HepG2 (cell line): ENCODE data around the gene TMC4. TPM values are rescaled to one million over a fixed set of nuclear protein-coding genes. Genes with fewer than 3 reads are reported as not detected.

ENCODE experiments used
- ATF7 ChIP-seq, 2 experiments: fragments of 450-650 bp in 1 of 2; sonication (generic) in 1 of 2; formaldehyde crosslinking in 1 of 2; IDR thresholded peaks; 2 replicates each; pipeline versions ENCODE4 v1.4.0 to v1.6.1; 2016 to 2020; ENCODE audit warnings: antibody characterized with exemption in 1 of 2, mild to moderate bottlenecking in 1 of 2, missing genetic modification reagents in 1 of 2
- CCAR2 ChIP-seq: fragments of 200-400 bp; formaldehyde crosslinking; optimal IDR thresholded peaks from 2 replicates; pipeline ENCODE3; 2018; ENCODE audit warnings: low read depth, mild to moderate bottlenecking, low read length, moderate library complexity
- HES4 ChIP-seq: sonication (generic); formaldehyde crosslinking; IDR thresholded peaks from 2 replicates; pipeline ENCODE4 v1.9.0; 2021; ENCODE audit warnings: mild to moderate bottlenecking, missing genetic modification reagents, borderline replicate concordance
- MIER2 ChIP-seq: IDR thresholded peaks from 2 replicates; pipeline ENCODE4 v1.6.1; 2016; ENCODE audit warnings: missing biosample characterization, missing genetic modification reagents
- MXD1 ChIP-seq: sonication (generic); formaldehyde crosslinking; IDR thresholded peaks from 2 replicates; pipeline ENCODE4 v1.4.0; 2020; ENCODE audit warnings: mild to moderate bottlenecking, missing genetic modification reagents
- REST ChIP-seq, 2 experiments: IDR thresholded peaks; 2 replicates each; pipeline ENCODE4 v1.6.1; 2011 to 2012; ENCODE audit warnings: low read length in 2 of 2, borderline replicate concordance in 1 of 2, low read depth in 1 of 2, mild to moderate bottlenecking in 1 of 2, moderate library complexity in 1 of 2
- THAP11 ChIP-seq: IDR thresholded peaks from 2 replicates; pipeline ENCODE4 v1.6.1; 2016; ENCODE audit warnings: missing biosample characterization, missing genetic modification reagents
- ZBED4 ChIP-seq: sonication (generic); formaldehyde crosslinking; IDR thresholded peaks from 2 replicates; pipeline ENCODE4 v1.4.0; 2020; ENCODE audit warnings: missing genetic modification reagents, borderline replicate concordance
- ZNF205 ChIP-seq: IDR thresholded peaks from 2 replicates; pipeline ENCODE4 v1.6.1; 2018; ENCODE audit warnings: missing biosample characterization, missing genetic modification reagents
- ZNF430 ChIP-seq: sonication (generic); formaldehyde crosslinking; IDR thresholded peaks from 2 replicates; pipeline ENCODE4 v1.9.0; 2021; ENCODE audit warnings: mild to moderate bottlenecking, missing genetic modification reagents
- ZNF549 ChIP-seq: sonication (generic); formaldehyde crosslinking; IDR thresholded peaks from 2 replicates; pipeline ENCODE4 v1.5.0; 2020; ENCODE audit warnings: missing genetic modification reagents
- ZNF749 ChIP-seq: sonication (generic); formaldehyde crosslinking; IDR thresholded peaks from 2 replicates; pipeline ENCODE4 v1.8.0; 2022; ENCODE audit warnings: mild to moderate bottlenecking, missing genetic modification reagents, moderate library complexity, borderline replicate concordance
- polyA plus RNA-seq, 8 experiments: library from polyadenylated mRNA; depleted of rRNA in 3 of 8; stranded (reverse) in 7 of 8; unstranded in 1 of 8; fragments of >200 nt; fragmentation: Illumina TruSeq in 4 of 8; extraction: Trizol in 4 of 8; gene quantifications; 2 replicates each; pipeline versions ENCODE4 v1.2.1 to v1.2.3, GENCODE V29; 2011 to 2016; ENCODE audit warnings: low read depth in 4 of 8, missing spikeins in 1 of 8, mixed read lengths in 1 of 8; ENCODE audit not compliant: insufficient read depth in 1 of 8
- total RNA-seq, 5 experiments: library from RNA; depleted of rRNA; stranded (reverse); fragments of >200 nt; fragmentation: Illumina TruSeq; extraction: Trizol; gene quantifications; 2 replicates each; pipeline ENCODE4 v1.2.3, GENCODE V29; 2016; ENCODE audit warnings: low read depth in 1 of 5
- TF ChIP-seq, protein P1 (sequence below): sonication (generic); formaldehyde crosslinking; IDR thresholded peaks from 2 replicates; pipeline ENCODE4 v1.5.0; 2020; ENCODE audit warnings: mild to moderate bottlenecking, missing genetic modification reagents
- TF ChIP-seq, protein P2 (sequence below): sonication (generic); formaldehyde crosslinking; IDR thresholded peaks from 2 replicates; pipeline ENCODE4 v1.4.0; 2020; ENCODE audit warnings: low read depth, mild to moderate bottlenecking, missing genetic modification reagents
- TF ChIP-seq, protein P3 (sequence below): sonication (generic); formaldehyde crosslinking; IDR thresholded peaks from 2 replicates; pipeline ENCODE4 v1.4.0; 2020; ENCODE audit warnings: missing genetic modification reagents

Gene TMC4
- total and polyA plus RNA-seq, 2 of the 13 experiments (the other 11 are each of a cell fraction or from before 2014, with no cell fraction given): 0.13 to 0.24 TPM

- TF ChIP-seq, protein P1, sequence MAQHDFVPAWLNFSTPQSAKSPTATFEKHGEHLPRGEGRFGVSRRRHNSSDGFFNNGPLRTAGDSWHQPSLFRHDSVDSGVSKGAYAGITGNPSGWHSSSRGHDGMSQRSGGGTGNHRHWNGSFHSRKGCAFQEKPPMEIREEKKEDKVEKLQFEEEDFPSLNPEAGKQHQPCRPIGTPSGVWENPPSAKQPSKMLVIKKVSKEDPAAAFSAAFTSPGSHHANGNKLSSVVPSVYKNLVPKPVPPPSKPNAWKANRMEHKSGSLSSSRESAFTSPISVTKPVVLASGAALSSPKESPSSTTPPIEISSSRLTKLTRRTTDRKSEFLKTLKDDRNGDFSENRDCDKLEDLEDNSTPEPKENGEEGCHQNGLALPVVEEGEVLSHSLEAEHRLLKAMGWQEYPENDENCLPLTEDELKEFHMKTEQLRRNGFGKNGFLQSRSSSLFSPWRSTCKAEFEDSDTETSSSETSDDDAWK (CRISPR knock-in tag): no peak
- TF ChIP-seq, protein P2, sequence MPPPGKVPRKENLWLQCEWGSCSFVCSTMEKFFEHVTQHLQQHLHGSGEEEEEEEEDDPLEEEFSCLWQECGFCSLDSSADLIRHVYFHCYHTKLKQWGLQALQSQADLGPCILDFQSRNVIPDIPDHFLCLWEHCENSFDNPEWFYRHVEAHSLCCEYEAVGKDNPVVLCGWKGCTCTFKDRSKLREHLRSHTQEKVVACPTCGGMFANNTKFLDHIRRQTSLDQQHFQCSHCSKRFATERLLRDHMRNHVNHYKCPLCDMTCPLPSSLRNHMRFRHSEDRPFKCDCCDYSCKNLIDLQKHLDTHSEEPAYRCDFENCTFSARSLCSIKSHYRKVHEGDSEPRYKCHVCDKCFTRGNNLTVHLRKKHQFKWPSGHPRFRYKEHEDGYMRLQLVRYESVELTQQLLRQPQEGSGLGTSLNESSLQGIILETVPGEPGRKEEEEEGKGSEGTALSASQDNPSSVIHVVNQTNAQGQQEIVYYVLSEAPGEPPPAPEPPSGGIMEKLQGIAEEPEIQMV (CRISPR knock-in tag): peak; percentile 95
- TF ChIP-seq ZBED4: no peak
- no peak; the same call in 1 of the 2 replicates for TF ChIP-seq MXD1 (CRISPR knock-in tag)
- 0 out of 2 replicates have a peak, but pooled peaks have one; percentile 24 for TF ChIP-seq ZNF205
- no peak for TF ChIP-seq ZNF430 (CRISPR knock-in tag)
- TF ChIP-seq, protein P3, sequence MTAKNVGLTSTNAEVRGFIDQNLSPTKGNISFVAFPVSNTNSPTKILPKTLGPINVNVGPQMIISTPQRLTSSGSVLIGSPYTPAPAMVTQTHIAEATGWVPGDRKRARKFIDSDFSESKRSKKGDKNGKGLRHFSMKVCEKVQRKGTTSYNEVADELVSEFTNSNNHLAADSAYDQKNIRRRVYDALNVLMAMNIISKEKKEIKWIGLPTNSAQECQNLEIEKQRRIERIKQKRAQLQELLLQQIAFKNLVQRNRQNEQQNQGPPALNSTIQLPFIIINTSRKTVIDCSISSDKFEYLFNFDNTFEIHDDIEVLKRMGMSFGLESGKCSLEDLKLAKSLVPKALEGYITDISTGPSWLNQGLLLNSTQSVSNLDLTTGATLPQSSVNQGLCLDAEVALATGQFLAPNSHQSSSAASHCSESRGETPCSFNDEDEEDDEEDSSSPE (CRISPR knock-in tag): peak; percentile 75
- no peak for TF ChIP-seq ZNF549 (CRISPR knock-in tag)
- TF ChIP-seq THAP11 (CRISPR knock-in tag): peak; percentile 77
- TF ChIP-seq ZNF749: no peak
- TF ChIP-seq HES4 (CRISPR knock-in tag): no peak
- TF ChIP-seq ATF7 (IDR thresholded peaks at IDR 0.05): no peak
- TF ChIP-seq ATF7 (CRISPR knock-in tag; IDR thresholded peaks at IDR 0.05): no peak
- peak in 1 of 2 experiments; percentile 30; a peak in 1 of 4 replicates for TF ChIP-seq REST (IDR thresholded peaks at IDR 0.05; ENCODE audit: borderline replicate concordance in 1 of 2, low read depth in 1 of 2, low read length in 2 of 2)
- 0 out of 2 replicates have a peak, but pooled peaks have one; percentile 36 for TF ChIP-seq MIER2 (CRISPR knock-in tag)
- TF ChIP-seq CCAR2: no peak
These were observed 35.9 kb downstream of the TMC4 start (continued) for GRCh38 chr19:54136864-54137698.
